Panc1 (cell line): ENCODE results near the gene ZYX.

Experiments
- CTCF ChIP-seq: fragments of 450-650 bp; IDR thresholded peaks from 2 replicates; pipeline ENCODE4 v1.5.1; 2017; ENCODE audit warnings: mild to moderate bottlenecking
- SIN3A ChIP-seq: IDR thresholded peaks from 2 replicates; pipeline ENCODE4 v1.6.1; 2012; ENCODE audit warnings: low read depth, mild to moderate bottlenecking, low read length, moderate library complexity, borderline replicate concordance; ENCODE audit not compliant: insufficient read depth
- TCF7L2 ChIP-seq: IDR thresholded peaks from 2 replicates; pipeline ENCODE4 v1.6.1; 2011; ENCODE audit warnings: mild to moderate bottlenecking, low read depth, low read length, inconsistent platforms

GRCh38 chr7:143383642-143383957 is 2.5 kb downstream of the ZYX start:
- TF ChIP-seq SIN3A: no peak
- no peak for TF ChIP-seq CTCF
- TF ChIP-seq TCF7L2: no peak
